Hematopoietic multipotent progenitor cell (in vitro differentiated cells): Measurements from ENCODE around the gene TSPY8. TPM values are rescaled to one million over a fixed set of nuclear protein-coding genes. Genes with fewer than 3 reads are reported as not detected.
"Not testable (repeated sequence)": the region's sequence is repeated elsewhere in the genome, so short reads cannot be mapped to it uniquely, and the experiment has no call there.

ENCODE experiments used
- DNase-seq, 3 donors: peaks; one replicate each; pipeline ENCODE4 v3.0.0-alpha.2; 2011 to 2015; ENCODE audit warnings: low read depth in 2 of 3, low spot score in 2 of 3
- small RNA-seq: library from RNA; depleted of rRNA; stranded (forward); fragments of <200 nt; gene quantifications from one replicate; pipeline ENCODE3, GENCODE V24; 2012
- total RNA-seq: library from RNA; depleted of rRNA; stranded (reverse); fragments of >200 nt; gene quantifications from one replicate; pipeline ENCODE4 v1.2.3, GENCODE V29; 2012

Gene TSPY8
- total RNA-seq = not detected

GRCh38 chrY:9357497-9357896 lies at the start of gene TSPY8:
TSS of gene TSPY8 (plus strand) at chrY:9357797. CDS start at chrY:9357843, 46 bp downstream.
- DNase-seq = not testable (repeated sequence)

- no peak for DNase-seq
Observed at GRCh38 chrY:9320996-9321395, 36.6 kb upstream of the TSPY8 start.

- not testable (repeated sequence) for DNase-seq
Observed at GRCh38 chrY:9337164-9337563, 20.4 kb upstream of the TSPY8 start, which contains the start of gene TSPY4. TSS of gene TSPY4 (plus strand) at chrY:9337464. CDS start at chrY:9337510, 46 bp downstream.

GRCh38 chrY:9396527-9396926 lies 38.9 kb downstream of the TSPY8 start:
- not testable (repeated sequence) for DNase-seq

GRCh38 chrY:9398121-9398520 lies 40.5 kb downstream of the TSPY8 start, which contains the start of gene TSPY3:
TSS of gene TSPY3 (plus strand) at chrY:9398421. CDS start at chrY:9398467, 46 bp downstream.
- not testable (repeated sequence) for DNase-seq

Small RNA genes lying within 50 kb of the gene (small RNA-seq; reads per million reads assigned to genes)
- not detected for gene AC006158.1

Other genes starting within 250 kb of the TSPY8 start
- gene TSPY4, start 20.3 kb upstream of the TSPY8 start, total RNA-seq = under 0.01 TPM
- not detected for gene TSPY3, start 40.6 kb downstream of the TSPY8 start, total RNA-seq
- gene TSPY1, start 109.2 kb downstream of the TSPY8 start, total RNA-seq = not detected
- gene TSPY9, start 129.5 kb downstream of the TSPY8 start, total RNA-seq = not detected
- gene TSPY10, start 170.1 kb downstream of the TSPY8 start, total RNA-seq = under 0.01 TPM